CD4-positive, alpha-beta T cell treated with Interleukin-4 for 1 hour (primary cell): ENCODE measurements around the gene KCTD4.
"Not testable (repeated sequence)": the region's sequence is repeated elsewhere in the genome, so short reads cannot be mapped to it uniquely, and the experiment has no call there.

ENCODE experiments used
- DNase-seq, 2 donors: peaks; one replicate each; pipeline ENCODE4 v3.0.0-alpha.2; 2020 to 2022

Gene KCTD4

DNA sequence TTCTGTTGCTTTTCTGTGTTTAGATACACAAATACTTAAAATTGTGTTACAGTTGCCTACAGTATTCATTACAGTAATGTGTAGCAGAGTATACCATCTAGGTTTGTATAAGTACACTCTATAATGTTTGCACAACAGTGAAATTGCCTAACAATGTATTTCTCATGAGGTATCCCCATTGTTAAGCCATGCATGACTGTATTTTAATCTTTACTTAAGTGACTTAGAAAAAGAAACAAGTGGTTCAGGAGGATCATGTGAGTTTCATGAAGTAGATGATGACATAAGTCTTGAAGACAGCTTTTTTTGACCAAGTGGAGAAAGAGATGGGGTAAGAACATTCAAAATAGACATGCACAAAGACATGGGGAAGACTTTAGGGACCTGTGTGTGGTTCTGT is 8.4 kb upstream of the KCTD4 start:
- no peak for DNase-seq

DNA sequence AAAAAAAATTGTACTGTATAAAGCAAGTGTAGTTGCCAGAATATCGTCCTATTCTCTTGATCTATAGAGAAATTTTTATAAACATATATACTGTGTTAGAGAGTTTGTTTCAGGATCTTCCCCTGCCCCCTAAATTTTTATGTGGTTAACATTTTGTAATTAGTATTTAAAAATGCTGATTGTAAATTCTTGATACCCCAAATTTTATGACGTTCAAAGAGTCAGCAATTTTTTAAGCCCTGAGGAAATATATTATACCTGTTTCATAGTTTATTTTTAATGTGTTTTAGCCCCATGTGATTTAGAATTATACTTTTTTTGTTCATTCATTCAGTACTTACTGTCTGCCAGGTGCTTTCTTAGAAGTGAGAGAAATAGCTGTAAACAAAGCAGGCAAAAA is 7.3 kb upstream of the KCTD4 start:
- no peak for DNase-seq

DNA sequence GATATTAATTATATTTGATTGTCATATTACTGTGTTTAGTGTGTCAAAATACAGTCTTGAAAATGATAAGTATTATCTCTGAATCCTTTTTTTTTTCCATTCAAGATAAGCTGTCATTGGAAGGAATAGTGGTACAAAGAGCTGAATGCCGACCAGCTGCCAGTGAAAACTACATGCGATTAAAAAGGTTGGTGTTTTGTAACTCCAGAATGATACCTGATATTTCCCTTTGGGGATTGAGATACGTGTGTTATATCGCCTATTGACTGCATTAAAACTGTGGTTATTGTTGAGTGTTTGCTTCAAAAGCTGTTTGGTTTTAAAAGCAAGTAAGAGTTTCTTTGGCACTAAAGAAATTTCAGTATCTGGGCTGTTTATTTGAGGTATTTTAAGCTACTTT is 6.5 kb upstream of the KCTD4 start:
- DNase-seq, result no peak

DNA sequence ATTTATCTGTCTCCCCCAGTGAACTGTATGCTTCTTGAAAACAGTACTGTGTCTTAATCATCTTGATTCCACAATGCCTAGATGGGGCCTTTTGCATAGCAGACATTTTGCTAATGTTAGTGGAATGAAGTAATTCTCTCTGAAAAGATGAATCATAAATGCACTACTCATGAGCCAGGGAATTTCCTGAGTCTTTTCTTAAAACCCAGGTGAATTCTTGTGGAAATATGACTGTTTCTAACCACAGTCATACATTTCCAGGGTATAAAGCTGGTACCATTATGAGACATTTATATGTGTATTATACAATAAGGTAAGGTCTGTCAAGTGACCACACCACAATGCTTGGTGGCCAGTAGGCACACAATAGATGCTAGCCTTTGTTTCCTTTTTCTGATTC is 5.5 kb upstream of the KCTD4 start:
- no peak for DNase-seq

GRCh38 chr13:45205124-45205523 is 4.3 kb upstream of the KCTD4 start:
- DNase-seq, result no peak

DNA sequence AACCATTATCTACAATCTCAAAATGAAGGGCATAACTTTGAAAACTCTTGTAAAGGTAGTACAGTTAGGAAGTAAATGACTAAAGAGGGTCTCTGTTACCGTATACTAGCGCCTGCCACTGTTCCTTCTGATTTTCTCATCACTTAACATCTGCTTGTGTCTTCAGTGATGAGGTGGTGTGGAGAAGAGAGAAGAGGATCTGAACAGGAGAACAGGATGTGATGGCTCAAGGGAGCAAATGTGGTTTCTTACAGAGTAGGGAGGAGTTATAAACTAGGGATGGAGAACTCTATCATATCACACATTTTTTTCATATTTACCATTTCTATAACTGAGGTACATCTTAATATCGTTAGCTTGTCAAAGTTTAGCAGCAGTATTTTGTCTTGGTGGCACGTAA is 1.1 kb downstream of the KCTD4 start:
- no peak for DNase-seq

- no peak for DNase-seq
These were observed 1.9 kb downstream of the KCTD4 start for GRCh38 chr13:45198924-45199323.

GRCh38 chr13:45198041-45198440 is 2.8 kb downstream of the KCTD4 start:
- no peak for DNase-seq

- DNase-seq, result no peak
These were observed 4.2 kb downstream of the KCTD4 start for GRCh38 chr13:45196622-45197021.

- DNase-seq, result no peak
These were observed 4.7 kb downstream of the KCTD4 start for GRCh38 chr13:45196096-45196495.

GRCh38 chr13:45195421-45195820 is 5.4 kb downstream of the KCTD4 start:
- no peak for DNase-seq

DNA sequence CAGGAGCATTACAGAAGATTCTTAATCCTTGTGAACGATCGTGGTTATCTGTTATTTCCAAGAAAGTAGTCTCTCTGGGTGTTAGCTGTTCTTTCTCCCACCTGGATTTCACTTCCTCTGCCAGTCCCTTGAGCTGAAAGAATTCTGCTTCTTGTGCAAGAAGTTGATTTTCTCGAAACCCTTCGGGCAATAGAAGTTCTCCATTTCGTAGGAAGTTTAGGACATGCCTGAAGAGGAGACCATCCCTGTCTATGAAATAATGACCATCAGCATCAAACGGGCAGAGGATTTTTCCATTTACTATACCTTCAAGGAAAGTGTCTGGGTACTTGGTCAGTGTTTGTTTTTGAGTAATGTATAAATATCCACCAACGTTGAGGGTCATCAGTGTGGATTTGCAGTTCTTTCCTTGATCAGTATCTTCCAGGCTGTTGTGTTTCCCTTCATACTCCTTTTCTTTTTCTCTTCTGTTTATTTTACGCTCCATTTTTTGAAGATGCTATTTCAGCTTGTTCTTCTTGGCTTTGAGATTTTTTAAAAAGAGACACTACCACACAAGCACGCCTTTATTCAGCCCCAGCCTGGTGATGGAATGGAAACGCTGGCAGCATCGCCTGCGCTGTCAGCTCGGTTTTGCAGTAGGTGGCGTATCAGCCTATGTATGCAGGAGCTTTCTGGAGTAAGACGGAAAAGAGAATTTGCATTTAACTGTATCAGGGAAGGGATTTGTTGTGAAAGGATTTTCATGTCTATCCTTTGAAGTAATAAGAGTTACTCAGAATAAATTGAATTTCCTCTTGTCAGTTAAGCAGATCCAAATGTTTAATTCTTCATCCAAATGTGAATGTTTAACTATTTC is 6.5 kb downstream of the KCTD4 start:
- no peak for DNase-seq

DNA sequence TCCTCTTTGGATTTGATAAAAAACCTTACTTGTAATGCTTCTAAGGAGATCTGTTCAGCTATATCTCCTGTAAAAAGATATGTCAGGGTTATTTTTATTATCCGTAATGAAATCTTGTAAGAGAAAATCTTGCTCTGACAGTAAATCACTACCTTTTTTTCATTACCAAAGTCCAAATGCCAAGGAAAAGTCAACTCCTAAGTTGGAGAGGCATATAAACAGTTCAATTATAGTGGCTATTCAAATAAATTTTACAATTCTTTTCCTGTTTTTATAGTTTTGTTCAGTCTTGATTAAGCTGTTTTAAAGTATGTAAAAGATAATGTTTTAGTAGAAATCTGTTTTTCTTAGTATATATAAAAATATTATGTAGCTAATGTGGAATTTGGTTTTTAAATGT is 9.0 kb downstream of the KCTD4 start:
- DNase-seq, result no peak

GRCh38 chr13:45189511-45189910 is 11.3 kb downstream of the KCTD4 start:
- not testable (repeated sequence) for DNase-seq

DNA sequence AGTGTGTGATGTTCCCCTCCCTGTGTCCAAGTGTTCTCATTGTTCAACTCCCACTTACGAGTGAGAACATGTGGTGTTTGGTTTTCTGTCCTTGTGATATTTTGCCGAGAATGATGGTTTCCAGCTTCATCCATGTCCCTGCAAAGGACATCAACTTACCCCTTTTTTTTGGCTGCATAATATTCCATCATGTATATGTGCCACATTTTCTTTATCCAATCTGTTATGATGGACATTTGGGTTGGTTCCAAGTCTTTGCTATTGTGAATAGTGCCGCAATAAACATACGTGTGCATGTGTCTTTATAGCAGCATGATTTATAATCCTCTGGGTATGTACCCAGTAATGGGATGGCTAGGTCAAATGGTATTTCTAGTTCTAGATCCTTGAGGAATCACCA is 11.8 kb downstream of the KCTD4 start:
- not testable (repeated sequence) for DNase-seq

DNA sequence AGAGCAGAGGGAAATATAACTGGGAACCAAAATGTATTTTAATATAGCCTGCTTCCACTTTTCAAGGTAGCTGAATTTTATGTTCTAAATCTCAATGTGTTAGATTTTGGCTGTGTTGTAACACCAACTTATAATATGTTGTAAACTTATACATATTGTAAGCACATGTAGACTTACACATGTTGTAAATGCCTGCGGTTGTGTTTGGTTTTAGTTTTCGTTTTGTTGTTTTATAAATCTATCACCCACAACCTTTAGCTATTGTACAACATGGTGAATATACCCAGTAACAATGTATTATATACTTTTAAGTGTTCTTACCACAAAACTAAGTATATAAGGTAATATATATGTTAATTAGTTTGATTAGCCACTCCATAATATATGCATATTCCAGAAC is 15.6 kb downstream of the KCTD4 start:
- no peak for DNase-seq

DNA sequence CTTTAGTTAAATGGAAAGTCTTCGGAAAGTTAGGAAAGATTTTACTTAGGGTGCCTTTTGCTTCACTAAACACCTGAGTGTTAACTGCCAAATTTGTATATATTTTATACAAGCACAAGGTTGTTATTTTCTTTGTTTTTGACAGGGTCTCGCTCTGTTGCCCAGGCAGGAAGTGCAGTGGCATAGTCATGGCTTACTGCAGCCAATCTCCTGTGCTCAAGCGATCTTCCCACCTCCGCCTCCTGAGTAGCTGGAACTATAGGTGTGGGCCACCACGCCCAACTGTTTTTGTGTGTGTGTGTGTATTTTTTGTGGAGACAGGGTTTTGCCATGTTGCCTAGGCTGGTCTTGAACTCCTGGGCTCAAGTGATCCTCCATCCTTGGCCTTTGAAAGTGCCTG is 16.2 kb downstream of the KCTD4 start:
- no peak for DNase-seq

GRCh38 chr13:45180713-45181601 is 19.9 kb downstream of the KCTD4 start:
- DNase-seq, result no peak

DNA sequence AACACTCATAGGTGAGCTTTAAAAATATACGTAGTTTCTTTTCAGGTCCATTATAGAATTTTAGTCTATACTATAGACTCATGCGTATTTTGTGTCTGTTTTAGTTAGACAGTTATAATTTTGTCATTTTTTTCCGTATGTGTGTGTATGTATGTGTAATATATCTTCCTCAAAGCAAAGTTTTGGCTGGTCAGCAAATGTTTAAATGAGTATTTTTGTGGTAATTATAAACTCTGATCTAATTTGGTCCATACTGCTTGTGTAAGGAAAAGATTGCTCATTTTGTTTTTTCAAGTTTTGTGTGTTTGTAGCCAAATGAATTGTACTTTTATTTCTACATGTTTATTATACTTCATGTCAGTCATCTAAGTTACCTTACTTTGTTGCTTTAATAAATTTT is 20.5 kb downstream of the KCTD4 start:
- no peak for DNase-seq

DNA sequence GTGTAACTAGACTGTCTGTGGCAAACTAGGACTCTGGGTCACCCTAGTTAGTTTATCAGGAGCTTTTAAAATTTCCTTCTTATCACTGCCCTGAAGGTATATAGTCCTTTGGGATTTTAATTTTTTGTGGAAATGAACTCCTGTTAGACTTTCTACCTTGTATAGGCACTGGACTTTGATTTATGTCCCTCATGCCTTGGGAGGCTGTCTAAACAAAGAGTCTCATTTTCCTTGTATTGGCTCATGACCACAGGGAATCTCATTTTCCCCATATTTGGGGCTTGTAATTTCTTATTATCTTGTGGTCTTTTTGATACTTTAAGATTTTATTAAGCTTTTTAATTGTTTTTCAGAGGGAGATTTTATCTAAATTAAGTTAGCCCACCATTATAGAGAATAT is 21.4 kb downstream of the KCTD4 start:
- DNase-seq, result no peak

GRCh38 chr13:45178349-45179162 is 22.3 kb downstream of the KCTD4 start:
- DNase-seq, result no peak

GRCh38 chr13:45174478-45174877 is 26.4 kb downstream of the KCTD4 start:
- no peak for DNase-seq

GRCh38 chr13:45168555-45168930 is 32.3 kb downstream of the KCTD4 start:
- no peak for DNase-seq
